H9 (cell line): ENCODE results near the gene OR10V1. TPM values are rescaled to one million over a fixed set of nuclear protein-coding genes. Genes with fewer than 3 reads are reported as not detected.

ENCODE experiments used
- DNase-seq: peaks from one replicate; pipeline ENCODE4 v3.0.0-alpha.2; 2017
- H2AFZ ChIP-seq: one replicate; pipeline ENCODE4 v1.6.1; 2013; ENCODE audit warnings: mild to moderate bottlenecking, low read length, control low read depth, moderate library complexity
- H2AK5ac ChIP-seq: 2 replicates; pipeline ENCODE4 v1.6.1; 2013; ENCODE audit warnings: low read length, control low read depth, mixed read lengths; ENCODE audit not compliant: insufficient read length
- H2BK120ac ChIP-seq: one replicate; pipeline ENCODE4 v1.6.1; 2013; ENCODE audit warnings: low read depth, mild to moderate bottlenecking, low read length, control low read depth, inconsistent platforms; ENCODE audit not compliant: poor library complexity, severe bottlenecking
- H2BK12ac ChIP-seq: 2 replicates; pipeline ENCODE4 v1.6.1; 2013; ENCODE audit warnings: low read length, control low read depth, mixed read lengths, low read depth; ENCODE audit not compliant: insufficient read length
- H2BK15ac ChIP-seq: 2 replicates; pipeline ENCODE4 v1.6.1; 2013; ENCODE audit warnings: low read depth, low read length, control low read depth
- H2BK20ac ChIP-seq: one replicate; pipeline ENCODE4 v1.6.1; 2013; ENCODE audit warnings: low read depth, mild to moderate bottlenecking, low read length, control low read depth, inconsistent platforms; ENCODE audit not compliant: poor library complexity, severe bottlenecking
- H2BK5ac ChIP-seq: 2 replicates; pipeline ENCODE4 v1.6.1; 2013; ENCODE audit warnings: low read length, control low read depth, mixed read lengths; ENCODE audit not compliant: insufficient read length
- H3K14ac ChIP-seq: 2 replicates; pipeline ENCODE4 v1.6.1; 2013; ENCODE audit warnings: low read length, control low read depth; ENCODE audit not compliant: insufficient read depth
- H3K18ac ChIP-seq: 2 replicates; pipeline ENCODE4 v1.6.1; 2013; ENCODE audit warnings: low read depth, mild to moderate bottlenecking, mixed read lengths, low read length, control low read depth; ENCODE audit not compliant: insufficient read length
- H3K23ac ChIP-seq: 2 replicates; pipeline ENCODE4 v1.6.1; 2013; ENCODE audit warnings: low read length, control low read depth, mixed read lengths, low read depth; ENCODE audit not compliant: insufficient read length
- H3K23me2 ChIP-seq: 2 replicates; pipeline ENCODE4 v1.6.1; 2013; ENCODE audit warnings: low read depth, mild to moderate bottlenecking, mixed read lengths, low read length, control low read depth; ENCODE audit not compliant: insufficient read length, poor library complexity, severe bottlenecking
- H3K27ac ChIP-seq: 2 replicates; pipeline ENCODE4 v1.5.1; 2013; ENCODE audit warnings: low read length, control low read depth, mixed read lengths, low read depth; ENCODE audit not compliant: insufficient read length
- H3K27me3 ChIP-seq: 2 replicates; pipeline ENCODE4 v1.6.1; 2013; ENCODE audit warnings: low read length, control low read depth, inconsistent platforms; ENCODE audit not compliant: insufficient read depth
- H3K4ac ChIP-seq: 2 replicates; pipeline ENCODE4 v1.6.1; 2013; ENCODE audit warnings: low read depth, mild to moderate bottlenecking, control low read depth, inconsistent platforms, low read length, moderate library complexity
- H3K4me1 ChIP-seq: 2 replicates; pipeline ENCODE4 v1.6.1; 2013; ENCODE audit warnings: low read length, control low read depth, inconsistent platforms; ENCODE audit not compliant: insufficient read depth
- H3K4me2 ChIP-seq: 2 replicates; pipeline ENCODE4 v1.6.1; 2013; ENCODE audit warnings: low read length, control low read depth, mixed read lengths; ENCODE audit not compliant: insufficient read length, insufficient read depth
- H3K56ac ChIP-seq: 2 replicates; pipeline ENCODE4 v1.6.1; 2013; ENCODE audit warnings: low read depth, mild to moderate bottlenecking, mixed read lengths, low read length, control low read depth; ENCODE audit not compliant: insufficient read length
- H3K79me1 ChIP-seq: 2 replicates; pipeline ENCODE4 v1.6.1; 2013; ENCODE audit warnings: low read depth, mild to moderate bottlenecking, moderate library complexity, low read length, control low read depth, inconsistent platforms; ENCODE audit not compliant: insufficient read depth, poor library complexity, severe bottlenecking
- H3K79me2 ChIP-seq: 2 replicates; pipeline ENCODE4 v1.6.1; 2013; ENCODE audit warnings: low read length, control low read depth, inconsistent platforms; ENCODE audit not compliant: insufficient read depth
- H3K9ac ChIP-seq: 2 replicates; pipeline ENCODE4 v1.6.1; 2013; ENCODE audit warnings: low read length, control low read depth, mixed read lengths; ENCODE audit not compliant: insufficient read length; ENCODE audit errors: extremely low read depth
- H3K9me3 ChIP-seq: one replicate; pipeline ENCODE4 v1.6.1; 2013; ENCODE audit warnings: low read depth, low read length, inconsistent platforms; ENCODE audit not compliant: control insufficient read depth
- H3T11ph ChIP-seq: one replicate; pipeline ENCODE4 v1.6.1; 2013; ENCODE audit warnings: mild to moderate bottlenecking, low read length, control low read depth, inconsistent platforms
- H4K20me1 ChIP-seq: one replicate; pipeline ENCODE4 v1.6.1; 2013; ENCODE audit not compliant: control insufficient read depth, insufficient read length, insufficient read depth
- H4K5ac ChIP-seq: 2 replicates; pipeline ENCODE4 v1.6.1; 2013; ENCODE audit warnings: low read depth, mild to moderate bottlenecking, mixed read lengths, low read length, control low read depth; ENCODE audit not compliant: insufficient read length
- H4K8ac ChIP-seq: replicated peaks from 2 replicates; pipeline ENCODE4 v1.6.1; 2013; ENCODE audit warnings: low read length, control low read depth, mixed read lengths, low read depth; ENCODE audit not compliant: insufficient read length
- H4K91ac ChIP-seq: 2 replicates; pipeline ENCODE4 v1.6.1; 2013; ENCODE audit warnings: low read depth, mild to moderate bottlenecking, moderate library complexity, mixed read lengths, low read length, control low read depth; ENCODE audit not compliant: insufficient read length
- H3K27ac Mint-ChIP-seq, 3 experiments: 2 replicates in 2 of 3; 3 replicates in 1 of 3; pipeline ENCODE4 v1.8.0; 2020 to 2021; ENCODE audit warnings: mixed read lengths in 3 of 3, mild to moderate bottlenecking in 1 of 3, moderate library complexity in 1 of 3
- H3K27me3 Mint-ChIP-seq: 2 replicates; pipeline ENCODE4 v1.8.0; 2021; ENCODE audit warnings: low read depth, mild to moderate bottlenecking, moderate library complexity, mixed read lengths
- H3K36me3 Mint-ChIP-seq, 3 experiments: 2 replicates in 2 of 3; 3 replicates in 1 of 3; pipeline ENCODE4 v1.8.0; 2020 to 2021; ENCODE audit warnings: low read depth in 3 of 3, mixed read lengths in 3 of 3; ENCODE audit not compliant: insufficient read depth in 1 of 3
- H3K4me1 Mint-ChIP-seq, 2 experiments: 2 replicates each; pipeline ENCODE4 v1.8.0; 2020; ENCODE audit warnings: mixed read lengths in 2 of 2
- H3K4me3 Mint-ChIP-seq, 2 experiments: 2 replicates in 1 of 2; 3 replicates in 1 of 2; pipeline ENCODE4 v1.8.0; 2020 to 2021; ENCODE audit warnings: mild to moderate bottlenecking in 2 of 2, mixed read lengths in 2 of 2, moderate library complexity in 1 of 2
- H3K9me3 Mint-ChIP-seq, 2 experiments: 2 replicates in 1 of 2; 3 replicates in 1 of 2; pipeline ENCODE4 v1.8.0; 2020; ENCODE audit warnings: mild to moderate bottlenecking in 2 of 2, mixed read lengths in 2 of 2, moderate library complexity in 1 of 2
- CTCF ChIP-seq: fragments of 200-600 bp; sonication (generic); conservative IDR thresholded peaks from 3 replicates; pipeline ENCODE4 v1.8.0; 2021; ENCODE audit warnings: antibody characterized with exemption, mild to moderate bottlenecking
- total RNA-seq: library from RNA; stranded (reverse); gene quantifications from 2 replicates; pipeline ENCODE4 v1.2.1, GENCODE V29; 2021

Gene OR10V1
- total RNA-seq, 1 experiment from 2014 or later, result not detected

DNA sequence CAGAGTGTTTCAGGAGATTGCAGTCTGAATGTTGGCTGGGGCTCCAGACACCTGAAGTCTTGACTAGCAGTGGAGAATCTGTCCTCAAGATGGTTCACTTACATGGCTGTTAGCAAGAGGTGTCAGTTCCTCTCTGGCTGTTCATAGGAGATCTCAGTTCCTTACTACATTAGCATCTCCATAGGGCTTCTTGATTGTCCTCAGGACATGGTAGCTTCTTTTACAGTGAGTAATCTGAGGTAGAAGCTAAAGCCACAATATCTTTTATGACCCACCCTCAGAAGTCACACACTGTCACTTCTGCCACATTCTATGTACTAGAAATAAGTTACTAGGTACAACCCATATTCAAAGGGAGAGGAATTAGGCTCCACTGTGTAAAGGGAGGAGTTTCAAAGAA is 34.3 kb downstream of the OR10V1 start:
- H2BK120ac ChIP-seq, result no peak overlapping the region
- no peak overlapping the region for H4K91ac ChIP-seq
- H3K27me3 ChIP-seq, result no peaks in the 10 kb centered on the region
- no peak overlapping the region for H3K4me2 ChIP-seq
- TF ChIP-seq CTCF, result no peak
- Mint-ChIP-seq H3K27me3 (no peaks in the 10 kb centered on the region), H3K36me3 (no peaks in the 10 kb centered on the region; a peak in 1 of 7 replicates), H3K27ac (no peak overlapping the region), H3K9me3 (peaks cover 3 to 4% of the 10 kb centered on the region in 2 experiments), H3K4me1 (peaks cover 3 to 10% of the 10 kb centered on the region in 2 experiments), H3K4me3 (no peak overlapping the region)
- no peak overlapping the region for H2BK12ac ChIP-seq
- no peak overlapping the region for H3K27ac ChIP-seq
- H2AFZ ChIP-seq, result no peak overlapping the region
- DNase-seq, result no peak
- no peak overlapping the region for H3T11ph ChIP-seq
- H3K23me2 ChIP-seq, result no peaks in the 10 kb centered on the region
- H3K9ac ChIP-seq, result no peak overlapping the region
- no peak overlapping the region for H3K56ac ChIP-seq
- H4K20me1 ChIP-seq, result no peaks in the 10 kb centered on the region
- no peaks in the 10 kb centered on the region for H3K79me2 ChIP-seq
- H3K18ac ChIP-seq, result no peak overlapping the region
- no peak overlapping the region for H2BK20ac ChIP-seq
- H2BK15ac ChIP-seq, result no peak overlapping the region
- H3K79me1 ChIP-seq, result no peaks in the 10 kb centered on the region
- no peak overlapping the region for H3K23ac ChIP-seq
- H3K4ac ChIP-seq, result no peak overlapping the region
- H2BK5ac ChIP-seq, result no peak overlapping the region
- no peak overlapping the region for H2AK5ac ChIP-seq
- no peak overlapping the region for H3K14ac ChIP-seq
- no peak overlapping the region for H4K5ac ChIP-seq
- no peaks in the 10 kb centered on the region for H3K4me1 ChIP-seq
- H3K9me3 ChIP-seq, result no peaks in the 10 kb centered on the region
- no peak overlapping the region for H4K8ac ChIP-seq
